HG02623 (cell line): ENCODE data around the gene KIF26B.
"Not testable (repeated sequence)": the region's sequence is repeated elsewhere in the genome, so short reads cannot be mapped to it uniquely, and the experiment has no call there.

Source experiments
- ATAC-seq: cut with Tn5 transposase; IDR thresholded peaks from one replicate; pipeline ENCODE4 v1.9.1; 2021; ENCODE audit warnings: moderate library complexity; ENCODE audit not compliant: unreplicated experiment

KIF26B gene

DNA sequence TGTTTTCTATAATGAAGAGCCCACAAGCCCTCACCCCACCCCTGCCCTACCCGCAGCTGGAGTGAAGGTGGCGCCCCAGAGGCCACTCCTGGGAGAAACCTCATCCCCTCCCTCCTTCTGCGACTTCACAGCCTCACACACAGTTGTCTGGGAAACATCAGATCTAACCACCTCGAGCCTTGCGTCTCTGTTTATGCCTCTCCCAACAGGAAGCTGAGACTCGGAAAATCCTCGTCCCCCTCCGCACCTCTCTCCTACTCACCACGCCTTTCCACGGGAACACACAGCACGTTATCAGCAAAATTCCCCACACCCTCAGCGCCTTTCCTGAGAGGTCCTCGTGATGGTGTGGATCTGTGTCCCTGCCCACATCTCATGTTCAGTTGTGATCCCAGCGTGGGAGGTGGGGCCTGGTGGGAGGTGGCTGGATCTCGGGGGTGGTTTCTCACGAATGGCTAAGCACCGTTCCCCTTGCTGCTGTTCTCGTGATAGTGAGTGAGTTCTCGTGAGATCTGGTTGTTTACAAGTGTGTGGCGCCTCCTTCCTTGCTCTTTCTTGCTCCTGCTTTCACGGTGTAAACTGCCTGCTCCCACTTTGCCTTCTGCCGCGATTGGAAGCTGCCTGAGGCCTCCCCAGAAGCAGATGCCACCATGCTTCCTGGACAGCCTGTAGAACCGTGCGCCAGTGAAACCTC lies 190.6 kb downstream of the KIF26B start:
- ATAC-seq = no peak

- no peak for ATAC-seq
Measured at GRCh38 chr1:245348626-245349025, 193.8 kb downstream of the KIF26B start.

GRCh38 chr1:245353411-245353810 lies 198.6 kb downstream of the KIF26B start:
- no peak for ATAC-seq

- ATAC-seq = no peak
Measured at GRCh38 chr1:245353915-245354775, 199.4 kb downstream of the KIF26B start.

- not testable (repeated sequence) for ATAC-seq
Measured at GRCh38 chr1:245355851-245356630, 201.3 kb downstream of the KIF26B start.

DNA sequence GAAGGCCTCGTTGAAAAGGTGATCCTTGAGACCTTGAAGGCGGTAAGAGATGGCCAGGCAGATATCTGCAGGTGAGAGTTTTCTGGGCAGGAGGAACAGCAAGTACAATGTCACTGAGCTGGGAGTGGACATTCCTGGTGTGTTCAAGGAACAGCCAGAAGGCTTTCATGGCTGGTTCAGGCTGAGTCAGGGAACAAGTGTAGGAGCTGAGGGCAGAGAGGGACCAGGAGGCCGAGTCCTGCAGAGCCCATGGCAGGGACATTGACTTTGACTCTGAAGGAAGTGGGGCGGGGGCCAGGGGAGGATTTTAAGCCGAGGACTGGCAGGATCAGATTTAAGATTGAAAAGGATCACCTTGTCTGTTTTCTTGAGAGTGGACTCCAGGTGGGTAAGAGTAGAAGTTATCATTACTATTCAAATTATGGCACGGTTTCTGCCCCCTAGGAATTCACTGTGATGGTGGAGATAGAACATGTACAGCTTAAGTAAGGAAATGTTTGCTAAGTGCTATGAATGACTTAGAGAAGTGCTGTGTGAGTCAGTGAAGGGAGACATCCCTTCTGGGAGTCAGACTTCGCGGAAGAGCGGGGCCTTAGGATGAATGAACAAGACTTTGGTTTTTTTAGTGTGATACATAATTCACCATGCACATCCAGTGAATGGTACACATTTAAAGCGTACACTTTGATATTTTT lies 202.3 kb downstream of the KIF26B start:
- no peak for ATAC-seq

DNA sequence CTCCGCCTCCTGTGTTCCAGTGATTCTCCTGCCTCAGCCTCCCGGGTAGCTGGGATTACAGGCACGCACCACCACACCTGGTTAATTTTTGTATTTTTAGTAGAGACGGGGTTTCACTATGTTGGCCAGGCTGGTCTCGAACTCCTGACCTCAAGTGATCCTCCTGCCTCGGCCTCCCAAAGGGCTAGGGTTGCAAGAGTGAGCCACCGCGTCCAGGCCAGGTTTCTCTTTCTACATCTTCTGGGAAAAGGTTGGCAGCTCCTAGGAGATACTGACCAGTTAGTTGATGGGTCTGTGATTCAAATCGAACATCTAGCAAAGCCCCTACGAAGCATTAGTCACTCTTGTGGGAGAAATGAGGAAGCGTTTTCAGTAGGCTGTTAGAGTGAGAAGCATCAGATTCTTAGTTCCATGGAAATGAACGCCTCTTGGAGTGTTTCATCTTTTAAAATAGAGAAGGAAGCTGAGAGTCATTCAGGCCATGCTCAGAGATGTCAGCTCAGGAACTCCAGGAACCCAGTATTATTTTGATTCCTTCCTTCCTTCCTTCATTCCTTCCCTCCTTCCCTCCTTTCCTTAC lies 204.4 kb downstream of the KIF26B start:
- ATAC-seq = not testable (repeated sequence)

- no peak for ATAC-seq
Measured at GRCh38 chr1:245361065-245361464, 206.3 kb downstream of the KIF26B start.

DNA sequence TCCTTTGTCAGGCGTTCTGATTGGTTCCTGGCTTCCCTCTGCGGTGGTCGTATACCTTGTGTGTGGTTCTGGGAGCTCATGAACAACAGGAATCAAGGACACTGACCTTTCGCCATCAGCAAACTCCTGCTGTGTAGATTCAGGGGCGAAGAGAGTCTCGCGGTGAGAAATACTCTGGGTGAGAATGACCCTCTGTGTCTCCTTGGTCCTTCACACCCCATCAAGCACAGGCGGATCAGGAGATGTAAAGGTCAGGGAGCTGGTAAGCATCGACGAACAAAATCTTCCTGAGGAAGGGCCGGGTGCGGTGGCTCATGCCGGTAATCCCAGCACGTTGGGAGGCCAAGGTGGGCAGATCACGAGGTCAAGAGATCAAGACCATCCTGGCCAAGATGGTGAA lies 207.2 kb downstream of the KIF26B start:
- ATAC-seq = no peak

- no peak for ATAC-seq
Measured at GRCh38 chr1:245363461-245364200, 208.8 kb downstream of the KIF26B start.

DNA sequence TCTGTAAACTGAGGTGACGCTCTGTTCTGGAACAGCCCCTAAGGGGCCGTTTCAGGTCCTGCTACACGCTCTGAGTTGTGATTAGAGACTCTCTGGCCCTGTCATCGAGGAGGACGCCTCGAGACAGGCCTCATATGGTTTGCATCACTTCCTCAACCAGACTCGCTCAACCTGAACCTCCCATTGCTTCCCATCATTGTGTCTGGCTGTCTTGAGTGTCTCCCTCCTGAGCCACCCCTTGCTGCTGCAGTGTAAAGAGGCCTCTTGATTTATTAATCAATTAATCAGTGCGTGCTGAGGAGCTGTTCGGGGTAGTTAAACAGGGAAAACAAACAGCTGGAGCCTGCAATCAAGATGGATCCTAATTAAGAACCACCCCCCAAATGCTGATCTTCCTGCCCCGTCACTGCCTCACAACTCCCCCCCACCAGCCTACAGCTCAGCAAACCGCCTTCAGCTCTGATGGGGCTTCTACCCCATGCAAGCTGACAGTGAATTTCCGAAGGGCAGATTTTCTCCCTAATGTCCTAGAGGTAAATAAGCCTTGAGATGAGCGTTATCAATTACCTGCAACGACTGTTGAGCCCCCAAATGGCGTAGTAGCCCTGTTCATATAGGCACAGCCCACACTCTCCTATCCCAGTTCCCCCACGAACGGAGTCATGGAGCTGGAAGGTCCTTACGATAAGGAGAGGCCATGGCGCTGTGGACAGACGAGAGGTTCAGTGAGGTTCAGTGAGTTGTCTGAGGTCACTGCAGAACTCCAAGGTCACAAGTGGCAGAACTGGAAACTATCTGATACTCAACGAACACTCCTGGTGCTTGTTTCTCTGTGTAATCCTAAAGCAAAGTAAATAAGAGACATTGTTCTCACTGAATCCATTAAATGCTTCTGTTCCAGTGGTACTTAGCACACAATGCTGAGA lies 210.6 kb downstream of the KIF26B start:
- no peak for ATAC-seq

GRCh38 chr1:245366886-245367285 lies 212.1 kb downstream of the KIF26B start:
- ATAC-seq = no peak

DNA sequence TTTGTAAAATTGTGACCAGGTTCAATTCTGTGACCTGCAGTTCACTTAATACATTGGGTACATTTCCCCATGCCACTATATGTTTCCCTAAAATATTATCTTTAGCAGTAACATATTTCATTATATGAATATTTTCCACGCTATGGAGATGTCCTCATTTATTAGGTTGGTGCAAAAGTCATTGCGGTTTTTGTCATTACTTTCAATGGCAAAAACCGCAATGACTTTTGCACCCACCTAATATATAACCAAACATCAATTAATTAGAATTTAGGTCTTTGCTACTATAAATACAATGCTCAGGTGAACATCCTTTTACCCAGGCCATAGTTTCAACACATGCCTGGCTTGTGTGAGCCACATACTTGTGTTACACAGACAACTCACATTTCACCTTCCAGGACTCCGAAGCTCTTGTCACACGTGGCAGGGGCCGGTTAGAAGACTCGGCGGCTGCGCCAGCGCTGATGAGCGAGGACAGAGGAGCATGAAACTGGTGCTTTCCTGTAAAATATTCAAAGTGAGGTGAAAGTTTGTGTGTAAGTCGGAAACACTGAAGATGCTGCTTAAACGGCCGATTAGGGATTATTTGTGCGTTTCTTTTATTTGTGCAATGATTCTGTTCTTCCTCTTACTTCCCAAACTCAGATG lies 215.5 kb downstream of the KIF26B start:
- no peak for ATAC-seq

GRCh38 chr1:245370905-245371581 lies 216.3 kb downstream of the KIF26B start:
- ATAC-seq = no peak

- ATAC-seq = no peak
Measured at GRCh38 chr1:245373131-245373530, 218.3 kb downstream of the KIF26B start.

GRCh38 chr1:245375789-245376460 lies 221.1 kb downstream of the KIF26B start:
- ATAC-seq = no peak

- no peak for ATAC-seq
Measured at GRCh38 chr1:245377854-245378253, 223.1 kb downstream of the KIF26B start.
